Endothelial cell of umbilical vein (primary cell): ENCODE measurements around the gene RNF145. TPM values are rescaled to one million over a fixed set of nuclear protein-coding genes. Genes with fewer than 3 reads are reported as not detected.
A peak's percentile ranks its signal among the peaks of the same experiment; 100 is the strongest.

ENCODE experiments used
- BruUV-seq: library from RNA; stranded (reverse); fragments of 400-500 nt; replicated peaks from 2 replicates; lab custom pipeline; 2021; lab: Mats Ljungman, UMichigan
- CTCF ChIA-PET: fragments of 300-600, 350-600 bp; sonication (Branson Sonifier 250); formaldehyde crosslinking; loops from one replicate; lab custom pipeline; 2021; ENCODE audit warnings: antibody characterized with exemption, inconsistent platforms; lab: Charles Lee
- POLR2A ChIA-PET: fragments of 300-600, 350-600 bp; sonication (Branson Sonifier 250); formaldehyde crosslinking; loops from one replicate; lab custom pipeline; 2021; ENCODE audit warnings: antibody characterized with exemption, inconsistent platforms; lab: Charles Lee
- DNase-seq: peaks from one replicate; pipeline ENCODE4 v3.0.0-alpha.2; 2011; ENCODE audit warnings: low read depth, low spot score
- FAIRE-seq: peaks from 2 replicates; lab custom pipeline; 2011; peaks lifted over from hg19 to GRCh38; lab: Jason Lieb, UNC
- H2AFZ ChIP-seq: 2 replicates; pipeline ENCODE4 v1.6.0; 2012; ENCODE audit warnings: low read depth, low read length, control low read depth, inconsistent platforms
- H3K27ac ChIP-seq: 2 replicates; pipeline ENCODE4 v1.5.1; 2011; ENCODE audit warnings: low read depth, mild to moderate bottlenecking, control low read depth, low read length, moderate library complexity; ENCODE audit not compliant: insufficient read depth
- H3K27me3 ChIP-seq, 2 experiments: 2 replicates each; pipeline versions ENCODE4 v1.6.0 to v1.6.1; 2011; ENCODE audit warnings: low read length in 2 of 2, mixed read lengths in 1 of 2; ENCODE audit not compliant: control insufficient read depth in 2 of 2, insufficient read depth in 2 of 2
- H3K36me3 ChIP-seq, 2 experiments: 2 replicates in 1 of 2; 3 replicates in 1 of 2; pipeline ENCODE4 v1.5.1; 2011; ENCODE audit warnings: low read length in 2 of 2, mild to moderate bottlenecking in 1 of 2, moderate library complexity in 1 of 2; ENCODE audit not compliant: control insufficient read depth in 2 of 2, insufficient read depth in 2 of 2; ENCODE audit errors: extremely low read depth in 1 of 2
- H3K4me1 ChIP-seq: 3 replicates; pipeline ENCODE4 v1.5.1; 2011; ENCODE audit warnings: mild to moderate bottlenecking, low read length; ENCODE audit not compliant: control insufficient read depth, insufficient read depth; ENCODE audit errors: extremely low read depth
- H3K4me2 ChIP-seq: 2 replicates; pipeline ENCODE4 v1.6.1; 2011; ENCODE audit warnings: low read length, control low read depth, mixed read lengths; ENCODE audit not compliant: insufficient read depth
- H3K4me3 ChIP-seq, 3 experiments: fragments of 200-600 bp in 1 of 3; sonication (generic), shearing (Covaris generic) in 1 of 3; replicated peaks in 1 of 3; 2 replicates each; pipeline ENCODE4 v1.5.1; 2011 to 2016; ENCODE audit warnings: control low read depth in 3 of 3, low read length in 3 of 3, mild to moderate bottlenecking in 2 of 3, inconsistent platforms in 1 of 3, low read depth in 1 of 3, moderate library complexity in 1 of 3; ENCODE audit not compliant: insufficient read depth in 1 of 3
- H3K79me2 ChIP-seq: 2 replicates; pipeline ENCODE4 v1.6.0; 2012; ENCODE audit warnings: low read length, inconsistent platforms; ENCODE audit not compliant: control insufficient read depth, insufficient read depth
- H3K9ac ChIP-seq: replicated peaks from 2 replicates; pipeline ENCODE3; 2011; ENCODE audit warnings: low read length, control low read depth; ENCODE audit not compliant: insufficient read depth; ENCODE audit errors: extremely low read depth
- H3K9me1 ChIP-seq: replicated peaks from 3 replicates; pipeline ENCODE4 v1.6.0; 2011; ENCODE audit warnings: mild to moderate bottlenecking, low read length; ENCODE audit not compliant: control insufficient read depth, insufficient read depth; ENCODE audit errors: extremely low read depth
- H3K9me3 ChIP-seq: replicated peaks from 2 replicates; pipeline ENCODE4 v1.5.1; 2012; ENCODE audit warnings: low read length, inconsistent platforms; ENCODE audit not compliant: control insufficient read depth, insufficient read depth
- H4K20me1 ChIP-seq: replicated peaks from 2 replicates; pipeline ENCODE3; 2011; ENCODE audit warnings: mild to moderate bottlenecking, low read length; ENCODE audit not compliant: control insufficient read depth, insufficient read depth; ENCODE audit errors: extremely low read depth
- EZH2 ChIP-seq: IDR thresholded peaks from 2 replicates; pipeline ENCODE4 v1.6.1; 2012; ENCODE audit warnings: borderline replicate concordance, low read depth, mild to moderate bottlenecking, moderate library complexity, low read length, inconsistent platforms; ENCODE audit not compliant: severe bottlenecking
- GATA2 ChIP-seq: IDR thresholded peaks from 2 replicates; pipeline ENCODE4 v1.7.0; 2011; ENCODE audit warnings: low read depth, mild to moderate bottlenecking, moderate library complexity, mixed read lengths, low read length; ENCODE audit not compliant: insufficient read length, insufficient read depth
- JUN ChIP-seq: IDR thresholded peaks from 2 replicates; pipeline ENCODE4 v1.6.1; 2011; ENCODE audit warnings: borderline replicate concordance, low read depth; ENCODE audit not compliant: insufficient read length, insufficient read depth
- MYC ChIP-seq: IDR thresholded peaks from one replicate; pipeline ENCODE4 v1.6.1; 2011; ENCODE audit warnings: mild to moderate bottlenecking, low read depth, low read length
- POLR2A ChIP-seq: IDR thresholded peaks from 2 replicates; pipeline ENCODE4 v1.6.1; 2012; ENCODE audit warnings: low read depth, mild to moderate bottlenecking, control low read depth, low read length
- dilution Hi-C: fragments of 300-500 bp; cut with MboI; formaldehyde crosslinking; loops from one replicate; pipeline ENCODE4 v1.15.0; 2019; ENCODE audit warnings: low sequenced_read_pairs; ENCODE audit not compliant: extremely low pct_ligation_motif_present
- intact Hi-C: fragments of 100-400 bp; cut with micrococcal nuclease; formaldehyde crosslinking; loops from one replicate; pipeline ENCODE4 v1.10.0; 2022
- polyA plus RNA-seq, 4 experiments: library from polyadenylated mRNA; depleted of rRNA in 3 of 4; stranded (reverse) in 3 of 4; unstranded in 1 of 4; fragments of >200 nt; gene quantifications; 2 replicates each; pipeline versions ENCODE4 v1.2.1 to v1.2.3, GENCODE V29; 2011 to 2012; ENCODE audit warnings: missing spikeins in 1 of 4
- total RNA-seq: library from RNA; stranded (reverse); gene quantifications from 2 replicates; pipeline ENCODE4 v1.2.3, GENCODE V29; 2021
- TF ChIP-seq, protein P1 (sequence below), 2 donors: IDR thresholded peaks; 1 replicate in 1 of 2; 2 replicates in 1 of 2; pipeline ENCODE4 v1.5.1; 2011; ENCODE audit warnings: low read length in 2 of 2, mild to moderate bottlenecking in 2 of 2, moderate library complexity in 2 of 2, control low read depth in 1 of 2, inconsistent platforms in 1 of 2, low read depth in 1 of 2; ENCODE audit not compliant: insufficient read depth in 1 of 2; ENCODE audit errors: extremely low read depth in 1 of 2

The RNF145 gene
- total and polyA plus RNA-seq, 2 donors (not counting 3 experiments of a cell fraction or from before 2014, with no cell fraction given) = 39.4 to 62.3 TPM

DNA sequence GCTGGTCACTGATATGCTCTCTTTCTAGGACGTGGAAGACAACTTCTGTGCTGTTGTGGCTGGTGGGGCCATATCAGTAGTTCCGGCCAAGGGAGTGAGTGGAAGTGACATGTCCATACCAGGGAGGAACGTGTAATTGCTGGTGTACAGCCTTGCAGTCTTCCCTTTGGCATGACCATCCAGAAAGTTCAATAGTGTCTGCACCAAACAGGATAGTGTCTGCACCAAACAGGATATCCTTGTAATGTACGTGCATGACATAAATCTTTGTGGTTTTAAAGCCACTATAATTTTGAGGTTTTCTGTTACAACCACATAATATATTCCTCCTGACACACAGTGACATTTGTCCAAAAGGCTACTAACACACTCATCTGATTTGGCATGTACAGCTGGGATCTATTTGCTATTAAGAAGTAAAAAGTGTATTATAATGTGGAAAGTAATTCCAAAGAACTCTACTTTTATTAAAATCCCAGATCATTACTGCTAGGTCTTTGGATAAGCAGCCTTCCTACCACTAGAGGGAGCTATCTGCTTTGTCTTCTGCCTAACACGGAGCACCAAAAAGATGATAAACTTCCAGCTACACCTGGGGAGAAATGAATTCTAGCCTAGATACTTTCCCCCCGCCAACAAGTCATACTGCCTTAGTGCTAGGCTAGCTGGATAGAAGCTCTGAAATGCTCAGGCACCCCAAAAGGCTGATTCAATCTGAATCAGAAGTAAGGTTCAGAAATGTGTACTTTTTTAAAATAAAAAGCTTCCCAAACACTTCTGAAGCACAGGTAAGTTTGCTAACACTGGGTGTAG lies 52.7 kb downstream of the RNF145 start:
- H3K4me3 ChIP-seq = no peak overlapping the region
- no peaks in the 10 kb centered on the region for H3K9me1 ChIP-seq
- no peaks in the 10 kb centered on the region for H3K79me2 ChIP-seq
- intact Hi-C loops = loop anchor here (1.0 to 5.0 kb wide), 8 partner anchors 52 to 831 kb away; partner anchors contain the start of genes ADRA1B and UBLCP1
- dilution Hi-C loops = no loop called here
- H3K4me2 ChIP-seq = no peak overlapping the region
- H3K27ac ChIP-seq = no peak overlapping the region
- H3K4me1 ChIP-seq = peaks cover 10% of the 10 kb centered on the region
- ChIA-PET CTCF (interaction anchor here (0.6 to 4.0 kb wide), 81 partner anchors 10 to 1234 kb away, joined by 3 to 164 read pairs (median 5); partner anchors contain the start of genes ADRA1B, IL12B, TTC1 and UBLCP1), POLR2A (interaction anchor here (1.3 kb wide), 1 partner anchor 22 kb away, joined by 3 read pairs; no protein-coding TSS in a partner anchor)
- no peaks in the 10 kb centered on the region for H4K20me1 ChIP-seq
- H2AFZ ChIP-seq = no peak overlapping the region
- no peaks in the 10 kb centered on the region for H3K27me3 ChIP-seq
- no peak overlapping the region for H3K9ac ChIP-seq
- H3K36me3 ChIP-seq = peaks cover 8 to 19% of the 10 kb centered on the region in 2 experiments
- FAIRE-seq (peak; percentile 58), DNase-seq (peak; percentile 70)
- no TSS peak for BruUV-seq
- no peak for TF ChIP-seq POLR2A
- TF ChIP-seq, protein P1, sequence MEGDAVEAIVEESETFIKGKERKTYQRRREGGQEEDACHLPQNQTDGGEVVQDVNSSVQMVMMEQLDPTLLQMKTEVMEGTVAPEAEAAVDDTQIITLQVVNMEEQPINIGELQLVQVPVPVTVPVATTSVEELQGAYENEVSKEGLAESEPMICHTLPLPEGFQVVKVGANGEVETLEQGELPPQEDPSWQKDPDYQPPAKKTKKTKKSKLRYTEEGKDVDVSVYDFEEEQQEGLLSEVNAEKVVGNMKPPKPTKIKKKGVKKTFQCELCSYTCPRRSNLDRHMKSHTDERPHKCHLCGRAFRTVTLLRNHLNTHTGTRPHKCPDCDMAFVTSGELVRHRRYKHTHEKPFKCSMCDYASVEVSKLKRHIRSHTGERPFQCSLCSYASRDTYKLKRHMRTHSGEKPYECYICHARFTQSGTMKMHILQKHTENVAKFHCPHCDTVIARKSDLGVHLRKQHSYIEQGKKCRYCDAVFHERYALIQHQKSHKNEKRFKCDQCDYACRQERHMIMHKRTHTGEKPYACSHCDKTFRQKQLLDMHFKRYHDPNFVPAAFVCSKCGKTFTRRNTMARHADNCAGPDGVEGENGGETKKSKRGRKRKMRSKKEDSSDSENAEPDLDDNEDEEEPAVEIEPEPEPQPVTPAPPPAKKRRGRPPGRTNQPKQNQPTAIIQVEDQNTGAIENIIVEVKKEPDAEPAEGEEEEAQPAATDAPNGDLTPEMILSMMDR (IDR thresholded peaks at IDR 0.05; ENCODE audit: extremely low read depth in 1 of 2, insufficient read depth in 1 of 2, low read depth in 1 of 2, low read length in 2 of 2) = peak; percentile 64 to 69
- H3K9me3 ChIP-seq = no peaks in the 10 kb centered on the region

DNA sequence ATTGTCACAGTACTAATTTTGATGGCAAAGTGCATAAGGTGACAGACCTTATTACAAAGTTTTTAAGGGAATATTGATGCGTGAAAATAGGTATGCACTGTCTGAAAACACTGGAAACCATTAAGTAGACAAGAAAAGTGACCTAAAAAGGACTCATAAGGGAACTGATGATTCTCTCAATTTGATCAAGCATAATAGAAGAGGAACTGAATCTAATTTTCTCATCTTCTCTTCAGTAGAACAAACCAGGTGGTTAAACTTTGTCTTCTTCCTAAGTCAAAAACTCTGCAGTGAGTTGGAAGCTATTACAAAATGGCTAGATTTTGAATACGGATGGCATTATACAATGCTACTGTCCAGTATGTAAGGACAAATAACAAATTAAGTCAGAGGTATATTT lies 53.4 kb downstream of the RNF145 start:
- H3K79me2 ChIP-seq = no peaks in the 10 kb centered on the region
- H3K27ac ChIP-seq = no peak overlapping the region
- peaks cover 10% of the 10 kb centered on the region for H3K4me1 ChIP-seq
- peaks cover 8 to 19% of the 10 kb centered on the region in 2 experiments for H3K36me3 ChIP-seq
- no peak overlapping the region for H3K4me2 ChIP-seq
- ChIA-PET CTCF (interaction anchor here (0.8 to 4.0 kb wide), 9 partner anchors 14 to 831 kb away, joined by 3 to 164 read pairs (median 6); no protein-coding TSS in a partner anchor), POLR2A (no interaction called here)
- no peak for TF ChIP-seq EZH2
- TF ChIP-seq, protein P1 (IDR thresholded peaks at IDR 0.05; ENCODE audit: extremely low read depth in 1 of 2, insufficient read depth in 1 of 2, low read depth in 1 of 2, low read length in 2 of 2) = no peak
- no peak for TF ChIP-seq MYC
- no peak for TF ChIP-seq JUN
- TF ChIP-seq GATA2 = no peak
- BruUV-seq = no TSS peak
- H3K4me3 ChIP-seq = no peak overlapping the region
- no peak overlapping the region for H3K9ac ChIP-seq
- FAIRE-seq (no peak), DNase-seq (no peak)
- no peak overlapping the region for H2AFZ ChIP-seq
- dilution Hi-C loops = no loop called here
- H4K20me1 ChIP-seq = no peaks in the 10 kb centered on the region
- H3K9me3 ChIP-seq = no peaks in the 10 kb centered on the region
- intact Hi-C loops = loop anchor here (1.0 to 5.0 kb wide), 6 partner anchors 52 to 831 kb away; partner anchors contain the start of genes ADRA1B and UBLCP1
- no peaks in the 10 kb centered on the region for H3K9me1 ChIP-seq
- no peaks in the 10 kb centered on the region for H3K27me3 ChIP-seq
